ENCODE results near the gene CHSY1.

The CHSY1 gene

GRCh38 chr15:101151288-101151687, 100.6 kb downstream of the CHSY1 start:
- in situ Hi-C loops (cut with HindIII; ENCODE audit: low sequenced_read_pairs) = no loop called here
- no peak overlapping the region for H3K4me3 ChIP-seq (ENCODE audit: low read depth, low read length)
- DNase-seq (ENCODE audit: low read depth) = no peak
- no peak for TF ChIP-seq CTCF (IDR thresholded peaks at IDR 0.05; ENCODE audit: low read depth, low read length, missing control alignments)

GRCh38 chr15:101150723-101151040, 101.2 kb downstream of the CHSY1 start:
- TF ChIP-seq CTCF (IDR thresholded peaks at IDR 0.05; ENCODE audit: low read depth, low read length, missing control alignments) = no peak
- no peak for DNase-seq (ENCODE audit: low read depth)
- H3K4me3 ChIP-seq (ENCODE audit: low read depth, low read length) = no peak overlapping the region
- in situ Hi-C loops (cut with HindIII; ENCODE audit: low sequenced_read_pairs) = no loop called here

DNA sequence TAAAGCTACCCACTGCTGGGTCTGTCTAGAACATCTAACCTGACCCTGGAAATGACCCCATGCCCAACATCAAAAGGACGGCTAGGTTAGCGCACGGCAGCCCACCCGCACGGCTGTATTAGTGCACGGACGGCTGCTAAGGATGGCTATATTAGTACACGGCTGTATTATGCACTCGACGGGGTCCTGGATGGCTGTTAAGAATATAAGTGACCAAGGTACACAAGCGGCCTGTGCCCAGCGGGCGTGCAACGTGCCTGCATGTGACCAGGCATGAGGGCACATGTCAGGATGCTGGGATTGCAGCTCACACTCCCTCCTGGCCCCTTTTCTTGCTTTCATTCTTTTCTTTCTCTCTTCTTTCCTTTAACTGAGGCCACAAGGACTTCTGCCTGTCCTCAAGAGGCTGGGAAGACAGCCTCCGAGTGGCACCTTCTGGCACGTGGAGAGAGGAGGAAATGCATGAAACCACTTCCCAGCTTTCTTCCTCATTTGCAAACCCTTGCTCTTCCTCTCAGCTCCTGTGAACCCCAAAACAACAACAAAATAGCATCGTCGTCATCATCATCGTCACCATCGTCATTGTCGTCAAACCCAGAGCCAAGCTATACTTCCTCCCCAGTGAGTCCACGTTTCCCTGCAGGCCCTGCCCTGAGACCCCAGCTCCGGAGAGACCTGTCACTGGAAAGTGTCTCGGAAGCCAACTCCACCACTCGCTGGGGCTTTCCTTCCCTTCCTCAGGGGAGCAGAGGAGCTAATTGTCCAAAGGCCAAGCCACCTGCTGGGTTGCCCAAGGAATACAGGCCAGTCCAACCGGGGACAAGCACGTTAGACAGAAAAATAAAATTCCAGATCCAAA, 101.8 kb downstream of the CHSY1 start:
- TF ChIP-seq CTCF (IDR thresholded peaks at IDR 0.05; ENCODE audit: low read depth, low read length, missing control alignments) = no peak
- in situ Hi-C loops (cut with HindIII; ENCODE audit: low sequenced_read_pairs) = no loop called here
- no peak for DNase-seq (ENCODE audit: low read depth)

GRCh38 chr15:101148881-101149664, 102.8 kb downstream of the CHSY1 start:
- in situ Hi-C loops (cut with HindIII; ENCODE audit: low sequenced_read_pairs) = no loop called here
- no peak overlapping the region for H3K4me3 ChIP-seq (ENCODE audit: low read depth, low read length)
- no peak for TF ChIP-seq CTCF (IDR thresholded peaks at IDR 0.05; ENCODE audit: low read depth, low read length, missing control alignments)
- no peak for DNase-seq (ENCODE audit: low read depth)

More for the DNA sequence above, 101.8 kb downstream of the CHSY1 start:
- H3K4me3 ChIP-seq (ENCODE audit: low read depth, low read length) = no peak overlapping the region

- TF ChIP-seq CTCF (IDR thresholded peaks at IDR 0.05; ENCODE audit: low read depth, low read length, missing control alignments) = no peak
- H3K4me3 ChIP-seq (ENCODE audit: low read depth, low read length) = no peak overlapping the region
- no peak for DNase-seq (ENCODE audit: low read depth)
- in situ Hi-C loops (cut with HindIII; ENCODE audit: low sequenced_read_pairs) = no loop called here
These were observed 103.5 kb downstream of the CHSY1 start for GRCh38 chr15:101148166-101148880.

DNA sequence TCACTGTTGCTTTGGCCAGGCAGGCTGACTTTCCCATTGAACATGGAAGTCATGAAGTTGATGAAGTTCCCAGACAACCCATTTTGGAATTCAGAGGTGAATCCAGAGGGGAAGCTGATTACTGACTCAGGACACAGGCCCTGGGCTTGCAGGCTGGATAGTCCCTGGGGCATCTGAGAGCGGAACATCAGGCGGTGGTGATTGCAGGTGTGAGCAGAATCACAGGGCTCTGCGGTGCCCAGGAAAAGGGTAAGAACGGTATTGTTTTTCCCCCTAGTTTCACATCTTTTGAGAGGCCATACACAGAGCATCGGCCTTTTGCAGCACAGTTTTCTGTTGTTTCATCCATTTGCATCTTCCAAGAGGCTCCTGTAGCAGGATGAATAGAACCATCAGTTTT, 104.7 kb downstream of the CHSY1 start:
- no peak for DNase-seq (ENCODE audit: low read depth)
- no peak for TF ChIP-seq CTCF (IDR thresholded peaks at IDR 0.05; ENCODE audit: low read depth, low read length, missing control alignments)
- no peak overlapping the region for H3K4me3 ChIP-seq (ENCODE audit: low read depth, low read length)
- in situ Hi-C loops (cut with HindIII; ENCODE audit: low sequenced_read_pairs) = no loop called here

All from astrocyte of the cerebellum (primary cell).